DMS153 (cell line): ENCODE measurements around the gene MAP3K6.
"Not testable (repeated sequence)": the region's sequence is repeated elsewhere in the genome, so short reads cannot be mapped to it uniquely, and the experiment has no call there.

Source experiments
- DNase-seq: peaks from one replicate; lab custom pipeline; 2025; lab: John Stamatoyannopoulos, UW

MAP3K6 gene

GRCh38 chr1:27395441-27396195 is 28.9 kb upstream of the MAP3K6 start:
- DNase-seq, result peak; percentile 51

GRCh38 chr1:27394925-27395324 is 28.2 kb upstream of the MAP3K6 start:
- no peak for DNase-seq

- DNase-seq, result no peak
Observed at GRCh38 chr1:27394282-27394658, 27.5 kb upstream of the MAP3K6 start.

GRCh38 chr1:27393641-27394281 is 27.0 kb upstream of the MAP3K6 start:
- no peak for DNase-seq

- DNase-seq, result no peak
Observed at GRCh38 chr1:27392778-27393635, 26.2 kb upstream of the MAP3K6 start.

- DNase-seq, result peak; percentile 89
Observed at GRCh38 chr1:27392096-27392777, 25.5 kb upstream of the MAP3K6 start, which contains the start of gene GPR3. TSS of gene GPR3 (plus strand) at chr1:27392622. CDS start at chr1:27393799, 1,177 bp downstream.

- DNase-seq, result peak; percentile 62
Observed at GRCh38 chr1:27391511-27392095, 24.8 kb upstream of the MAP3K6 start.

GRCh38 chr1:27388337-27389005 is 21.7 kb upstream of the MAP3K6 start:
- peak; percentile 49 for DNase-seq

- not testable (repeated sequence) for DNase-seq
Observed at GRCh38 chr1:27384797-27385196, 18.0 kb upstream of the MAP3K6 start.

- DNase-seq, result no peak
Observed at GRCh38 chr1:27383661-27384060, 16.9 kb upstream of the MAP3K6 start.

- DNase-seq, result no peak
Observed at GRCh38 chr1:27383039-27383605, 16.4 kb upstream of the MAP3K6 start, which contains the start of gene CD164L2. TSS of gene CD164L2 (minus strand) at chr1:27383333. CDS start at chr1:27383239, 94 bp downstream.

- DNase-seq, result no peak
Observed at GRCh38 chr1:27381969-27382762, 15.4 kb upstream of the MAP3K6 start.

- no peak for DNase-seq
Observed at GRCh38 chr1:27380766-27381733, 14.3 kb upstream of the MAP3K6 start.

- no peak for DNase-seq
Observed at GRCh38 chr1:27380224-27380623, 13.5 kb upstream of the MAP3K6 start.

GRCh38 chr1:27379564-27380122 is 12.9 kb upstream of the MAP3K6 start:
- DNase-seq, result no peak

- DNase-seq, result no peak
Observed at GRCh38 chr1:27377760-27378495, 11.2 kb upstream of the MAP3K6 start.

GRCh38 chr1:27374362-27375086 is 7.8 kb upstream of the MAP3K6 start, which contains the start of gene FCN3:
TSS of gene FCN3 (minus strand) at chr1:27374824. CDS start at chr1:27374818, 6 bp downstream.
- no peak for DNase-seq
